GM19452 (cell line): Measurements from ENCODE around the gene GRIK4.

Experiments used
- ATAC-seq: cut with Tn5 transposase; IDR thresholded peaks from one replicate; pipeline ENCODE4 v1.9.1; 2021; ENCODE audit not compliant: unreplicated experiment

Gene GRIK4

GRCh38 chr11:120801801-120802689 lies 290.5 kb downstream of the GRIK4 start:
- ATAC-seq = no peak

DNA sequence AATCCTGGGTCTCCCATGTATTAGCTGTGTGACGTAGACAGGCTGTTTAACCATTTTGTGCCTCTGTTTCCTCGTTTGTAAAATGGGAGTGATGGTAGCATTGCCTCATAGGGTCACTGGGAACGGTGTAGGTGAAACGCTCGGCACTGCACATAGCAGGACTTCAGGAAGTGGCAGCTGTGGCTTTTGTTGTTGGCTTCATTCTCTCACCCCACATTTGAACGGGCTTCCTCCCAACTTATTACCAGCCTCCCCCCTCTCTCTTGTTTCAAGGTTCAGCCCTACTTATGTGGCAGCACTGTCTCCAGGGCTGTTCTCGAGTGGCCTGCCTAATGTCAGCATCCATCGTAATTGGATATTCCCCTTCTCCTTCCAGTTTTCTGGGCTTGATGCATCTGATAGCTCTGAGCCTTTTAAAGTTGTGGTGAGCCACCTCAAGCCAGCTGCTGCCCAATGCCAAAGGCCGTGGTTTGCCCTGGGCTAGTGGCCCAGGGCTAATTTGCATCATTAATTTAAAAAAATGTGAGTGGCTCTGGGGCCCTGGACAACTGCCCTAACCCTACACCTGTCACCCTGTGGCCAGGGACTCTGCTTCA lies 294.5 kb downstream of the GRIK4 start:
- no peak for ATAC-seq

DNA sequence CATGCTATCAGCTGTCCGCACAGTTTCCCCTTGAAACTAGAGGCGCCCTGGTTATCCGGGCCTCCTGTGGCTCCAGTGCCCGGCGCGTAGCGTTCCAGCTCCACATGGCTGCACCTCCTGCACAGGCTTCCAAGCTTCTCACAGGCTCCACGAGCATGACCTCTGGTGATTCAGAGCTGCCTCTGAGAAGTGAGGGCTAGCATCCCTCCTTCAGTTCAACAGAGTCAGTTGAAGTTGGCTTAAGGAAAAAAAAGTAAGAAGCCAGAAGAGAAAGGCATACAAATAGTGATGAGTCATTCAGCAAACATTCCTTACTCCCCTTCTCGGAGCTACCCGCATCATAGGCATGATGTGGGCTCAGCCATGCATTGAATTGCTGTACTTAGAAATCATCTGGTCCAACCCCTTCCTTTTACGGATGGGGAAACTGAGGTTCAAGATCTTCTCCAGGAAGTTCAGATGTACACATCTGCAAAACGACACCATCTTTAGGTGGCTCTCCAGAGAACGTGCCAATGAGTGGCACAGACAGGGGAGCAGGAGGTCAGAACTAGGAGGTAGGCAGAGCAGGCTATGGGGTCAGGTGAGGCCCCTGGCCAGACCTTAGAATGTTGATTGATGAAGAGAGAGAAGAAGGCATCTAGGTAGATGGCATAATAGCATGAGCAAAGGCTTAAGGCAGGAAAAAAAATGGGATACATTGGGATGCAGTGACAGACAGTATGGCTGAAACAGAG lies 296.0 kb downstream of the GRIK4 start:
- no peak for ATAC-seq

GRCh38 chr11:120808616-120809050 lies 297.1 kb downstream of the GRIK4 start:
- ATAC-seq = no peak

DNA sequence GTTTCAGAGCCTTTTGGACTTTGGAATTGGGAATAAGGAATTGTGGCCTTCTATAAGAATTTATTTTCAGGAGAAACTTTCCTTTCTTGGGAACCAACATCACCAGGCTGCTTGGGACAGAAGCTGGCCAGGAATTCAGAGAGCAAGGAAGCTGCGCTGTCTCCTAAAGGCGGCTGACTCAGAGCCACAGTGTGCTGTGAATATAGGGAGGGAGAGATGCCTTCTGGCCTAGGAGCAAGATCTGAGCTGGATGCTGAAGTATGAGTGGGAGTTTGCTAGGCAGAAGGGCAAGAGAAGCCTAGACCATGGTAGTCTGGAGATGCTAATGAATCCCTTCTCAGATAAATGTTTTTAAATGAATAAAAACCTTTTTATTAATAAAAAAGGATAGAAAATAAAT lies 298.7 kb downstream of the GRIK4 start:
- ATAC-seq = no peak

- no peak for ATAC-seq
Measured at GRCh38 chr11:120811199-120811598, 299.7 kb downstream of the GRIK4 start.

GRCh38 chr11:120811731-120812130 lies 300.2 kb downstream of the GRIK4 start:
- no peak for ATAC-seq

DNA sequence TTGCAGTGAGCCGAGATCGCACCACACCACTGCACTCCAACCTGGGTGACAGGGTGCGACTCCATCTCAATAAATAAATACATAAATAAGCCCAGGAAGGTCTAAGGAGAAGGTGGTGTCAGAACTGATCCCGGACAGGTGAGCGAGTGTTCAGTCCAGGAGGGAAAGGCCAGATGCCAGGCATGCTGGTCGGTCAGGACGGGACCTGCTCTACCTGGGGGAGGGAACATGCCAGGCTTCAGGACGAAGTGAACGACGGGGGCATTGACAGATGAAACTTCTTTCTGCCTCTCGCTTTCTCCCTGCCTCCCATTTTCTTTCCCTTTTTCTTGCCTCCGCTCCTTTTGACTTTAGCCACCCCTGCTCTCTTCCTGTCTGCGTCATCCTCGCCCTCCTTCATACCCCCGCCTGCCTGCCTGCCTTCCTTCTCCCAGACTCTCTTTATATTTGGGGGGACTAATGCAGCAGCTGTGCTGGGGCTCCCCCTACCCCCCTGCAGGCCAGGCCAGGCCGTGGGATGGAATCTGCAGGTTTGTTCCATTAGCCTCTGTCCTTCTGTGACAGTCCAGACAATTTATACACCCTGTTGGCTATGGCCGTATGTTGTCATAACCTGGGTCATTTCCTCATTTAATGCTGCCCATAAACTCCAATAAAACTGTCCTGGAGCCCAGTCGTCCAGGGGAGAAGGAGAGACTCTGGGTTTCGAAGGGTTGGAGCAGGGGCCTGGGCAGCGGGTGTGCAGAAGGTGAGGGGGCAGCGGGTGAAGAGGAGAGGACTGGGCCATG lies 303.2 kb downstream of the GRIK4 start:
- no peak for ATAC-seq

- ATAC-seq = no peak
Measured at GRCh38 chr11:120815319-120816100, 304.0 kb downstream of the GRIK4 start.

GRCh38 chr11:120816176-120816575 lies 304.6 kb downstream of the GRIK4 start:
- ATAC-seq = no peak

- ATAC-seq = no peak
Measured at GRCh38 chr11:120816711-120817110, 305.2 kb downstream of the GRIK4 start.

DNA sequence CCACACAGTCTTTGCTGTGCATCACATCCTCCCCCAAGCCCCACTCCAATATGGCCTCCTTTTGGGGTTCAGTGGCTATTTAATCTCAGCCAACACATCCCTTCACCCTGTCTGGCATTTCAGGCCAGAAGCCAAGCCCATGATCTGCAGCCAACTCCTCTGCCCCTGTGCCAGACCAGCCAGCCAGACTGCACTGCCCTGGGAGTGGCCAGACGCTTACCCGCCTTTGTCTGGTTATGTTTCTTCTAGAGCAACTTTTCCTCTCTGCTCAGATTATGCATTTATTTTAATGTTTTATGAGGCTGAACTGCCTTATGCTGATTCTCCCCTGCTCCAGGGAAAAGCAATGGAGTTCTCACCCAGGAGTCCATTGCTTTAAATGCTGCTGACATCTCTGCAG lies 305.6 kb downstream of the GRIK4 start:
- ATAC-seq = no peak

DNA sequence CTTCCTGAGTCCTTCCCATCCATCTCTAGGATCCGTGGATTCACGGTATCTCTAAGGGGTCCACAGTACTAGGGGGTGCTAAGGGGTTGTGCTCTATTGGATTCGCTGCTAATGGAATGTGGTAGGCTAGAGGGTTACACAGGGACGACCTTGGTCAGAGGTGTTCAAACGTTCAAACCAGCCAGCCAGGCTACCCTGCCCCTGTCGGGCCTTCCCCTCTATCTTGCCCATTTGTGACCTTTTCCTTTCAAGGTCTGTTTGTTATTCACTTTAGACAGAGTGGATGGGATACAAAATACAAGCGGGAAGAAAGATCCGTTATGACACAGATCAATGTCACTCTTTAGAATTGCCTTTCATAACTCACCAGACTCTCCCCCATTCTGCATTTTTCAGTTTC lies 306.5 kb downstream of the GRIK4 start:
- ATAC-seq = no peak

GRCh38 chr11:120819003-120819402 lies 307.5 kb downstream of the GRIK4 start:
- ATAC-seq = no peak

DNA sequence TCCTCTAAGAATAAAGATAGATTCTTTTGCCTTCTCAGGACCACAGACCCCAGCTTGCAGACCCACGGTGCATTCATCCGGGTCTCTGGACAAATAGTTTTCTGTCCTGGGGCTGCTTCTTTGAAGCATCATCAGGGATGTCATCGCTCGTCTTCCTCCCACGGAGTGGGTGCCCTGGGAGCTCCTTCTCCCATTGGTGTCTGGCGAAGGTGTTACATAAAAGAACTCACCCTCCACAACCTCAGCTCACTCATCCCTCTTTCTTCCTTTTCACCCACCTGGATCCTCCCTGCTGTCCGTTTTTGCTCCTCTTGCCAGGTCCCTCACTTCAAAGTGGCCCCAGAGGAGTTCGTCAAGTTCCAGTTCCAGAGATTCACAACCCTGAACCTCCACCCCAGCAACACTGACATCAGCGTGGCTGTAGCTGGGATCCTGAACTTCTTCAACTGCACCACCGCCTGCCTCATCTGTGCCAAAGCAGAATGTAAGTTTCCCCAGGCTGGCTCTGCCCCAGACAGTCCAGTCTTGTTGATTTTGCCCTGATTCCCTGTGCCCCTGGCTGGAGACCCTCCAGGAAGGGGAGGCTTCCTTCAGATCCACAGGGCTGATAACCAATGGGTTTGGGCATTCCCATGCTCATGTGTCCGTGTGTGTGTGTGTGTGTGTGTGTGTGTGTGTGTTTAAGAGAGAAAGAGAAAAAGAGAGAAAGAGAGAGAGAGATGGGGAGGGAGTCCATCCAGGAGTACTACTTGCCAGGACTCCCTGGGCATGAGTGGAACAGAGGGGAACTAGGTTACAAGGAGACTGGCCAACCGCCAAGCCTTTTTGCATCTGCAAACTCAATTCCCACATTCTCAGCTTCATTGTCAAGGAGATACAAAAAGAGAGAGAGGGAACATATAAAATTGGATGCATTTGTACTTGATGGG lies 308.2 kb downstream of the GRIK4 start:
- ATAC-seq = no peak

- ATAC-seq = no peak
Measured at GRCh38 chr11:120823159-120823558, 311.6 kb downstream of the GRIK4 start.

DNA sequence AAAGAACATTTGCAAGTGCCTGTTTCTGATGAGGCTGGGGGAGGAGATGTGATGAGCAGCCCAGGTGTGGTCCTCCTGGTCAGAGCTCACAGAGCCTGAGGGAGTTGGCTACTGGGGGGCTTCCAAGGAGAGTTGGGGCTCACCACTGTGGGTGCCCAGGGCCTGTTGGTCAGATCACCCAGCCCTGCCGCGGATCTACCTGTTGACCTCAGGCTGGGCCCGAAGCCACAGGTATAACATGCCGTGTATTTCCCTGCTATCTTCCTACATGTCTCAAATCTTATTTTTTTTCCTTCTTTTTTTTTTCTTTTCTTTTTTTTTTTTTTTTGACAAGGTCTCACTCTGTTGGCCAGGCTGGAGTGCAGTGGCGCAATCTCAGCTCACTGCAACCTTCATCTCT lies 312.7 kb downstream of the GRIK4 start:
- no peak for ATAC-seq

GRCh38 chr11:120827198-120827597 lies 315.6 kb downstream of the GRIK4 start:
- no peak for ATAC-seq

DNA sequence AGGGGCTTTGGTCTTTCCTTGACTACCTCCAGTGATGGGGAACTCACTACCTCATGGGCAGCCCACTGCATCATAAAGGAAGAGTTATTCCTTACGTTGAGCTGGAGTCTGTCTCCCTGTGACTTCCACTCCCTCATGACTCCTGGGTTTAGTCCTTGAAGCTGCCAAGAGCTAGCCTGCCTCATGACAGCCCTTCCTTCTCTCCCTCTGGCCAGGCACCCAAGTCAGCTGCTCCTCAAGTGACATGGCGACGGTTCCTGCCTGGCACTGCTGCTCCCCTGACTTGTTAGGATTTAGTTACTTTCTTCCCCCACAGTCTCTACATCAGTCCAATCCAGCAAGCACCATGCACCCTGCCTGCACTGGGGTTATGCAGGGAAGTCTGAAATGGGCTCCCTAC lies 316.3 kb downstream of the GRIK4 start:
- no peak for ATAC-seq
